SU-DHL-6 (cell line): ENCODE data around the gene DNAH17.

ENCODE experiments used
- H2AFZ ChIP-seq: fragments of 200-600 bp; sonication (generic); 2 replicates; pipeline ENCODE4 v1.6.1; 2014; ENCODE audit warnings: low read depth, mild to moderate bottlenecking, moderate library complexity, mixed read lengths, antibody characterized with exemption, low read length; ENCODE audit not compliant: severe bottlenecking
- H3F3A ChIP-seq: fragments of 200-600 bp; shearing (Covaris generic); 2 replicates; pipeline ENCODE4 v1.6.0; 2016; ENCODE audit warnings: antibody characterized with exemption, mild to moderate bottlenecking; ENCODE audit not compliant: insufficient read depth
- H3K27ac ChIP-seq: fragments of 200-600 bp; sonication (generic); 2 replicates; pipeline ENCODE4 v1.5.1; 2016; ENCODE audit warnings: low read depth, mild to moderate bottlenecking, low read length, moderate library complexity, mixed read lengths
- H3K27me3 ChIP-seq: fragments of 200-600 bp; sonication (generic), shearing (Covaris generic); 2 replicates; pipeline ENCODE4 v1.6.0; 2014; ENCODE audit warnings: mild to moderate bottlenecking, low read length
- H3K36me3 ChIP-seq: fragments of 200-600 bp; sonication (generic); 2 replicates; pipeline ENCODE4 v1.6.1; 2014; ENCODE audit warnings: mild to moderate bottlenecking, low read length, mixed read lengths
- H3K4me2 ChIP-seq: fragments of 300-600, 200-600 bp; shearing (Covaris generic), sonication (generic); 2 replicates; pipeline ENCODE4 v1.6.0; 2014; ENCODE audit warnings: low read length, low read depth, mild to moderate bottlenecking; ENCODE audit not compliant: poor library complexity, severe bottlenecking
- H3K4me3 ChIP-seq: fragments of 200-600 bp; sonication (generic); 2 replicates; pipeline ENCODE4 v1.5.1; 2014; ENCODE audit warnings: antibody characterized with exemption, low read length, mild to moderate bottlenecking, mixed read lengths; ENCODE audit not compliant: insufficient read depth, poor library complexity, severe bottlenecking
- H3K79me2 ChIP-seq: fragments of 200-600 bp; sonication (generic); 2 replicates; pipeline ENCODE4 v1.6.1; 2014; ENCODE audit warnings: mild to moderate bottlenecking, low read length, moderate library complexity; ENCODE audit not compliant: insufficient read depth
- H3K9ac ChIP-seq: fragments of 200-600 bp; sonication (generic); 2 replicates; pipeline ENCODE4 v1.7.0; 2014; ENCODE audit warnings: mild to moderate bottlenecking, low read length
- H3K9me2 ChIP-seq: fragments of 200-600 bp; sonication (generic); replicated peaks from 2 replicates; pipeline ENCODE4 v1.6.1; 2014; ENCODE audit warnings: low read length; ENCODE audit not compliant: insufficient read depth
- H3K9me3 ChIP-seq: fragments of 200-600 bp; sonication (generic); 2 replicates; pipeline ENCODE4 v1.6.1; 2014; ENCODE audit warnings: low read length, mixed read lengths; ENCODE audit not compliant: insufficient read depth
- H4K20me1 ChIP-seq: fragments of 200-600 bp; sonication (generic); 2 replicates; pipeline ENCODE4 v1.6.1; 2014; ENCODE audit warnings: low read depth, mild to moderate bottlenecking, antibody characterized with exemption, low read length, moderate library complexity, mixed read lengths
- CTCF ChIP-seq: fragments of 200-600 bp; sonication (generic); IDR thresholded peaks from one replicate; pipeline ENCODE4 v1.5.1; 2017; ENCODE audit warnings: antibody characterized with exemption, mild to moderate bottlenecking, low read length, moderate library complexity; ENCODE audit not compliant: insufficient read depth, poor library complexity, severe bottlenecking
- EZH2phosphoT487 ChIP-seq: fragments of 200-600 bp; sonication (generic), shearing (Covaris generic); conservative IDR thresholded peaks from 2 replicates; pipeline ENCODE4 v1.6.1; 2018; ENCODE audit warnings: mild to moderate bottlenecking, antibody characterized with exemption, low read length, moderate library complexity, mixed read lengths

The DNAH17 gene

GRCh38 chr17:78449983-78450595 is 127.1 kb downstream of the DNAH17 start:
- Histone ChIP-seq H3K9me3 (no peaks in the 10 kb centered on the region), H3K4me2 (no peak overlapping the region), H3K27ac (no peak overlapping the region), H3K79me2 (no peaks in the 10 kb centered on the region), H4K20me1 (no peaks in the 10 kb centered on the region), H3K36me3 (no peaks in the 10 kb centered on the region), H3K4me3 (no peak overlapping the region), H3F3A (no peaks in the 10 kb centered on the region), H2AFZ (no peak overlapping the region), H3K9ac (no peak overlapping the region), H3K27me3 (no peaks in the 10 kb centered on the region), H3K9me2 (no peaks in the 10 kb centered on the region)
- TF ChIP-seq EZH2phosphoT487, result no peak
- TF ChIP-seq CTCF, result no peak

- H3K9me2 ChIP-seq, result no peaks in the 10 kb centered on the region
- H3K9me3 ChIP-seq, result no peaks in the 10 kb centered on the region
- no peak overlapping the region for H3K4me2 ChIP-seq
- H3K4me3 ChIP-seq, result no peak overlapping the region
- H3K79me2 ChIP-seq, result no peaks in the 10 kb centered on the region
- TF ChIP-seq EZH2phosphoT487 (no peak), CTCF (no peak)
- no peaks in the 10 kb centered on the region for H3F3A ChIP-seq
- no peak overlapping the region for H3K27ac ChIP-seq
- H3K36me3 ChIP-seq, result no peaks in the 10 kb centered on the region
- H4K20me1 ChIP-seq, result no peaks in the 10 kb centered on the region
- no peak overlapping the region for H2AFZ ChIP-seq
- no peaks in the 10 kb centered on the region for H3K27me3 ChIP-seq
- no peak overlapping the region for H3K9ac ChIP-seq
Observed at GRCh38 chr17:78448356-78448993, 128.7 kb downstream of the DNAH17 start.

GRCh38 chr17:78446833-78447232 is 130.4 kb downstream of the DNAH17 start:
- Histone ChIP-seq H4K20me1 (no peaks in the 10 kb centered on the region), H3F3A (no peaks in the 10 kb centered on the region), H2AFZ (no peak overlapping the region), H3K27me3 (no peaks in the 10 kb centered on the region), H3K9me2 (no peaks in the 10 kb centered on the region), H3K36me3 (no peaks in the 10 kb centered on the region), H3K79me2 (no peaks in the 10 kb centered on the region), H3K9me3 (no peaks in the 10 kb centered on the region), H3K4me3 (no peak overlapping the region), H3K9ac (no peak overlapping the region), H3K4me2 (no peak overlapping the region), H3K27ac (no peak overlapping the region)
- TF ChIP-seq CTCF (no peak), EZH2phosphoT487 (no peak)
